Measurements from ENCODE around the gene SIDT1.

GRCh38 chr3:113597596-113598354 is 65.4 kb downstream of the SIDT1 start:
- TF ChIP-seq POLR2A (IDR thresholded peaks at IDR 0.05; ENCODE audit: low read length) (no peak), GATA1 (IDR thresholded peaks at IDR 0.05; ENCODE audit: low read depth, low read length) (no peak)

All from erythroblast (primary cell).